ENCODE measurements around the gene SCFD2.

DNA sequence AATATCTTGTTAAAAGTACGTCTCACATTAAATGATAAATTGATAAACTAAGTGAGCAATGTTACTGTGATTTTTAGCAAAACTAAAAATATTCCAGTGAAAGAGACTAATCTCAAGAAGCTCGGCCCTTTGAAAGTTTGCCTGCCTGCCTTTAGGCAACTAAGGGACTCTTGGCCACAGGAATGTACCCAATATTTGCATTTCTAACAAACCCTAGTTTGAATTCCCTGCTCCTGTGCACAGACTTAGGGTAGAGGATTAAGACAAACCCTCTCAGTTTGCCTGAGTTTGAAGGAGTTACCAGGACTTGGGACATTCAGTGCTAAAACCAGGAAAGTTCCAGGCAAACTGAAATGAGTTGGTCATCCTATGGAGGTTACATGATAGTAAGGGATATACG, 157.1 kb downstream of the SCFD2 start:
- no peak for TF ChIP-seq SIN3A (IDR thresholded peaks at IDR 0.05; ENCODE audit: borderline replicate concordance, insufficient read depth, low read length)
- TF ChIP-seq REST (IDR thresholded peaks at IDR 0.05; ENCODE audit: insufficient read depth in 1 of 2, low read depth in 2 of 2, low read length in 2 of 2), result no peak
- TF ChIP-seq POLR2AphosphoS5 (IDR thresholded peaks at IDR 0.05; ENCODE audit: low read depth, low read length), result no peak

All from PFSK-1 (cell line).